HCT116 (cell line): ENCODE data around the gene AIFM2. TPM values are rescaled to one million over a fixed set of nuclear protein-coding genes. Genes with fewer than 3 reads are reported as not detected.

Experiments
- ATAC-seq: fragments of 200-7000 bp; cut with Tn5 transposase; 2 replicates; pipeline ENCODE4 v1.9.1; 2020; ENCODE audit warnings: mild to moderate bottlenecking, moderate library complexity
- BruUV-seq: library from RNA; stranded (reverse); fragments of 400-500 nt; replicated peaks from 2 replicates; lab custom pipeline; 2021; lab: Mats Ljungman, UMichigan
- CTCF ChIA-PET: fragments of 300-600 bp; sonication (Branson Sonifier 250); formaldehyde crosslinking; loops from one replicate; lab custom pipeline; 2021; ENCODE audit warnings: antibody characterized with exemption; lab: Charles Lee
- POLR2A ChIA-PET: fragments of 300-600, 350-600 bp; sonication (Branson Sonifier 250); formaldehyde crosslinking; loops from one replicate; lab custom pipeline; 2021; ENCODE audit warnings: antibody characterized with exemption; lab: Charles Lee
- RAD21 ChIA-PET, 2 experiments: fragments of 300-600 bp; sonication (Branson Sonifier 250); formaldehyde crosslinking; loops; one replicate each; lab custom pipeline; 2023; ENCODE audit warnings: low total read pairs in 2 of 2; ENCODE audit not compliant: uncharacterized antibody in 2 of 2, unreplicated experiment in 2 of 2, low non-redundant PET in 1 of 2; lab: Charles Lee
- DNase-seq: peaks from one replicate; pipeline ENCODE4 v3.0.0-alpha.2; 2010; ENCODE audit warnings: low read depth, low spot score
- H2AFZ ChIP-seq: fragments of 200-600 bp; shearing (Covaris generic), sonication (generic); 2 replicates; pipeline ENCODE4 v1.6.1; 2017; ENCODE audit warnings: low read depth, mixed run types, mixed read lengths, antibody characterized with exemption, low read length; ENCODE audit not compliant: poor library complexity, severe bottlenecking
- H3K27ac ChIP-seq: 2 replicates; pipeline ENCODE4 v1.5.1; 2012; ENCODE audit warnings: low read depth, low read length
- H3K27me3 ChIP-seq: fragments of 200-600 bp; sonication (generic); 2 replicates; pipeline ENCODE4 v1.6.1; 2016; ENCODE audit warnings: mixed run types, low read length, mixed read lengths; ENCODE audit not compliant: insufficient read depth
- H3K36me3 ChIP-seq, 2 experiments: fragments of 200-500 bp in 1 of 2; fragments of 200-600 bp in 1 of 2; sonication (Bioruptor generic) in 1 of 2; sonication (generic) in 1 of 2; 2 replicates each; pipeline versions ENCODE4 v1.5.1 to v1.6.1; 2014 to 2016; ENCODE audit warnings: low read length in 2 of 2, inconsistent platforms in 1 of 2, mixed read lengths in 1 of 2, mixed run types in 1 of 2; ENCODE audit not compliant: insufficient read depth in 2 of 2, control insufficient read depth in 1 of 2
- H3K4me1 ChIP-seq, 2 experiments: fragments of 200-600 bp in 1 of 2; sonication (generic) in 1 of 2; 2 replicates each; pipeline versions ENCODE4 v1.5.1 to v1.6.1; 2012 to 2017; ENCODE audit warnings: low read length in 2 of 2, inconsistent platforms in 1 of 2, mild to moderate bottlenecking in 1 of 2, mixed read lengths in 1 of 2, mixed run types in 1 of 2, moderate library complexity in 1 of 2; ENCODE audit not compliant: insufficient read depth in 2 of 2, control insufficient read depth in 1 of 2
- H3K4me2 ChIP-seq: fragments of 200-600 bp; sonication (generic); 2 replicates; pipeline ENCODE4 v1.6.1; 2017; ENCODE audit warnings: mixed run types, low read length, mixed read lengths
- H3K4me3 ChIP-seq, 2 experiments: fragments of 200-600 bp in 1 of 2; sonication (generic) in 1 of 2; replicated peaks in 1 of 2; 2 replicates each; pipeline ENCODE4 v1.5.1; 2011 to 2016; ENCODE audit warnings: low read length in 2 of 2, control low read depth in 1 of 2, low read depth in 1 of 2, mild to moderate bottlenecking in 1 of 2, mixed read lengths in 1 of 2, mixed run types in 1 of 2
- H3K79me2 ChIP-seq: fragments of 200-600 bp; sonication (generic); 2 replicates; pipeline ENCODE4 v1.6.1; 2017; ENCODE audit warnings: mild to moderate bottlenecking, mixed run types, low read length, moderate library complexity, mixed read lengths; ENCODE audit not compliant: insufficient read depth
- H3K9ac ChIP-seq: fragments of 200-600 bp; sonication (generic); 2 replicates; pipeline ENCODE4 v1.6.1; 2016; ENCODE audit warnings: low read length, mixed read lengths
- H3K9me2 ChIP-seq: fragments of 200-600 bp; sonication (generic), shearing (Covaris generic); 2 replicates; pipeline ENCODE4 v1.6.1; 2017; ENCODE audit warnings: mixed run types, mild to moderate bottlenecking, moderate library complexity; ENCODE audit not compliant: insufficient read depth
- H3K9me3 ChIP-seq, 2 experiments: fragments of 200-500 bp in 1 of 2; fragments of 200-600 bp in 1 of 2; sonication (Bioruptor generic) in 1 of 2; sonication (generic) in 1 of 2; 2 replicates each; pipeline ENCODE4 v1.6.1; 2014 to 2017; ENCODE audit warnings: low read length in 2 of 2, mixed read lengths in 2 of 2, inconsistent platforms in 1 of 2, low read depth in 1 of 2, mild to moderate bottlenecking in 1 of 2, mixed run types in 1 of 2, moderate library complexity in 1 of 2; ENCODE audit not compliant: control insufficient read depth in 1 of 2, insufficient read depth in 1 of 2
- H4K20me1 ChIP-seq: fragments of 200-600 bp; sonication (generic), shearing (Covaris generic); 2 replicates; pipeline ENCODE4 v1.6.1; 2017; ENCODE audit warnings: mixed run types, mild to moderate bottlenecking, moderate library complexity; ENCODE audit not compliant: insufficient read depth
- CEBPB ChIP-seq: IDR thresholded peaks from 2 replicates; pipeline ENCODE4 v1.6.1; 2012; ENCODE audit warnings: low read depth
- EGR1 ChIP-seq: IDR thresholded peaks from 2 replicates; pipeline ENCODE4 v1.6.1; 2012; ENCODE audit warnings: low read depth
- EZH2 ChIP-seq: fragments of 200-600 bp; sonication (generic); IDR thresholded peaks from 2 replicates; pipeline ENCODE4 v1.6.1; 2017; ENCODE audit warnings: antibody characterized with exemption, mixed run types
- FOSL1 ChIP-seq: IDR thresholded peaks from 2 replicates; pipeline ENCODE4 v1.6.1; 2012; ENCODE audit warnings: low read depth
- JUND ChIP-seq: IDR thresholded peaks from 2 replicates; pipeline ENCODE4 v1.6.1; 2012
- POLR2AphosphoS5 ChIP-seq: IDR thresholded peaks from 2 replicates; pipeline ENCODE4 v1.6.1; 2011; ENCODE audit warnings: mild to moderate bottlenecking, low read depth, low read length, moderate library complexity
- RAD21 ChIP-seq: IDR thresholded peaks from 2 replicates; pipeline ENCODE4 v1.6.1; 2012; ENCODE audit warnings: low read depth, mild to moderate bottlenecking
- SIN3A ChIP-seq: IDR thresholded peaks from 2 replicates; pipeline ENCODE4 v1.6.1; 2012; ENCODE audit warnings: low read depth
- SP1 ChIP-seq: IDR thresholded peaks from 2 replicates; pipeline ENCODE4 v1.6.1; 2012; ENCODE audit warnings: low read depth
- TCF7L2 ChIP-seq: IDR thresholded peaks from 2 replicates; pipeline ENCODE4 v1.7.0; 2011; ENCODE audit warnings: borderline replicate concordance, inconsistent platforms; ENCODE audit not compliant: insufficient read depth, insufficient read length; ENCODE audit errors: extremely low read depth
- YY1 ChIP-seq: IDR thresholded peaks from 2 replicates; pipeline ENCODE4 v1.6.1; 2011; ENCODE audit warnings: low read length, low read depth, moderate library complexity, mild to moderate bottlenecking; ENCODE audit not compliant: insufficient replicate concordance; ENCODE audit errors: extremely low read depth
- ZFX ChIP-seq: fragments of 450-650 bp; IDR thresholded peaks from 2 replicates; pipeline ENCODE4 v1.6.1; 2017
- ZNF274 ChIP-seq: fragments of 200-500 bp; sonication (Bioruptor generic); IDR thresholded peaks from 2 replicates; pipeline ENCODE4 v1.6.1; 2014; ENCODE audit warnings: mild to moderate bottlenecking, low read depth, low read length, inconsistent platforms
- intact Hi-C: fragments of 100-400 bp; cut with micrococcal nuclease; formaldehyde crosslinking; loops from 2 replicates; pipeline ENCODE4 v1.10.0; 2022
- total RNA-seq: library from RNA; stranded (reverse); gene quantifications from one replicate; pipeline ENCODE4 v1.2.1, GENCODE V29; 2021; ENCODE audit not compliant: unreplicated experiment
- TF ChIP-seq, protein P1 (sequence below): IDR thresholded peaks from 2 replicates; pipeline ENCODE4 v1.6.1; 2011; ENCODE audit warnings: mild to moderate bottlenecking, low read length, moderate library complexity; ENCODE audit not compliant: insufficient replicate concordance; ENCODE audit errors: extremely low read depth
- TF ChIP-seq, protein P2 (sequence below): IDR thresholded peaks from 2 replicates; pipeline ENCODE4 v1.6.1; 2012
- TF ChIP-seq, protein P3 (sequence below): IDR thresholded peaks from 2 replicates; pipeline ENCODE4 v1.6.1; 2012; ENCODE audit warnings: low read depth

AIFM2 gene
- total RNA-seq, 1 experiment from 2014 or later = 20.0 TPM

DNA sequence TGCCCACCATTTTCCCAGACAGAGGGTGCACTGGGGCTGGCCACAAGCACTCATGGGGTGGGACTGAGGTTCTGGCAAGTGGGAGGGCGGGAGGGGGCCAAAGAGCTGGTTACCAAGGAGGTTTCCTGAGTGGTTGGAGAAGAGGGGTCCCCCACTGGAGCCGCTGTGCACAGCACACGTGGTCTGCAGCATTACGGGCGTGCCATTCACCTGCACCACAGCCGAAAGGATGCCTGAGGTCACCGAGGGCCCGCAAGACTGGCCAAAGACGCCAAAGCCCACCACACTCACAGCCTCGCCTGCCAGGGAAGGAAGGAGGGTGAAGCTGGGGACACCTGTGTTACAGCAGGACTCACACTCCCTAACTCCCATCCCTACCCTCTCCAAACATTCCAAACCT, 9.9 kb upstream of the AIFM2 start:
- RAD21 ChIA-PET = no interaction called here
- DNase-seq (no peak), ATAC-seq (no peak)
- Histone ChIP-seq H3K4me1 (peaks cover 8 to 42% of the 10 kb centered on the region in 2 experiments; a peak in 3 of 4 replicates), H3K4me3 (no peak overlapping the region), H3K9me3 (no peaks in the 10 kb centered on the region), H3K36me3 (no peaks in the 10 kb centered on the region), H3K9ac (no peak overlapping the region), H3K79me2 (peaks cover 9% of the 10 kb centered on the region; the same call in 1 of the 2 replicates), H3K27me3 (no peaks in the 10 kb centered on the region), H3K27ac (no peak overlapping the region), H2AFZ (no peak overlapping the region), H3K4me2 (no peak overlapping the region), H3K9me2 (no peaks in the 10 kb centered on the region), H4K20me1 (no peaks in the 10 kb centered on the region)
- BruUV-seq = no TSS peak
- intact Hi-C loops = no loop called here
- TF ChIP-seq ZNF274 = no peak
- TF ChIP-seq, protein P1, sequence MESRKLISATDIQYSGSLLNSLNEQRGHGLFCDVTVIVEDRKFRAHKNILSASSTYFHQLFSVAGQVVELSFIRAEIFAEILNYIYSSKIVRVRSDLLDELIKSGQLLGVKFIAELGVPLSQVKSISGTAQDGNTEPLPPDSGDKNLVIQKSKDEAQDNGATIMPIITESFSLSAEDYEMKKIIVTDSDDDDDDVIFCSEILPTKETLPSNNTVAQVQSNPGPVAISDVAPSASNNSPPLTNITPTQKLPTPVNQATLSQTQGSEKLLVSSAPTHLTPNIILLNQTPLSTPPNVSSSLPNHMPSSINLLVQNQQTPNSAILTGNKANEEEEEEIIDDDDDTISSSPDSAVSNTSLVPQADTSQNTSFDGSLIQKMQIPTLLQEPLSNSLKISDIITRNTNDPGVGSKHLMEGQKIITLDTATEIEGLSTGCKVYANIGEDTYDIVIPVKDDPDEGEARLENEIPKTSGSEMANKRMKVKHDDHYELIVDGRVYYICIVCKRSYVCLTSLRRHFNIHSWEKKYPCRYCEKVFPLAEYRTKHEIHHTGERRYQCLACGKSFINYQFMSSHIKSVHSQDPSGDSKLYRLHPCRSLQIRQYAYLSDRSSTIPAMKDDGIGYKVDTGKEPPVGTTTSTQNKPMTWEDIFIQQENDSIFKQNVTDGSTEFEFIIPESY = no peak
- TF ChIP-seq EZH2 = no peak
- no peak for TF ChIP-seq CEBPB
- TF ChIP-seq ZFX = no peak
- TF ChIP-seq YY1 = no peak
- CTCF ChIA-PET = interaction anchor here (1.5 kb wide), 1 partner anchor 184 kb away, joined by 3 read pairs; no protein-coding TSS in a partner anchor
- POLR2A ChIA-PET = no interaction called here

DNA sequence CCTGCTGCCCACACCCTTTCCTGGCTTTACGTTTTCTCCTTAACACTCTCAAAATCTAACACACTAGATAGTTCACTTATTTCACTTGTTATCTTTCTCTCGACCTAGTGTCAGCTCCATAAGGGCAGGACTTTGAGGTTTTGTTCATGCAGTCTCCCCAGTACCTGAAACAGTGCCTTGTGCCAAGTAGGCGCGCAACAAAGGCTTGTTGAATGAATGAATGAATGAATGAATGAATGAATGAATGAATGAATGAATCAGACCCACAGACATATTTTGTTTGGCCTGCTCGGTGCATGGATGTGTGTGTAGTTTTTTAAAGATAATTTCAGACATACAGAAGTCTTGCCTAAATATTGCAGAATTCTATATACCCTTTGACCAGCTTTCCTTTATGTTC, 7.7 kb upstream of the AIFM2 start:
- intact Hi-C loops = no loop called here
- BruUV-seq = no TSS peak
- H3K79me2 ChIP-seq = no peaks in the 10 kb centered on the region; the same call in 1 of the 2 replicates
- RAD21 ChIA-PET = no interaction called here
- no peak overlapping the region for H3K4me2 ChIP-seq
- no peak for ATAC-seq
- H3K36me3 ChIP-seq = no peaks in the 10 kb centered on the region
- POLR2A ChIA-PET = no interaction called here
- no peaks in the 10 kb centered on the region for H3K27me3 ChIP-seq
- H3K9me3 ChIP-seq = no peaks in the 10 kb centered on the region
- peaks cover 3 to 25% of the 10 kb centered on the region in 2 experiments; a peak in 3 of 4 replicates for H3K4me1 ChIP-seq
- no peaks in the 10 kb centered on the region for H3K9me2 ChIP-seq
- H3K27ac ChIP-seq = no peak overlapping the region
- CTCF ChIA-PET = no interaction called here
- no peak overlapping the region for H2AFZ ChIP-seq
- H4K20me1 ChIP-seq = no peaks in the 10 kb centered on the region
- H3K4me3 ChIP-seq = no peak overlapping the region
- no peak overlapping the region for H3K9ac ChIP-seq
- DNase-seq = no peak
- TF ChIP-seq SIN3A (no peak), ZNF274 (no peak), POLR2AphosphoS5 (no peak), YY1 (no peak), EGR1 (no peak), TCF7L2 (no peak), SP1 (no peak), FOSL1 (no peak), RAD21 (no peak), JUND (no peak)
- TF ChIP-seq, protein P2, sequence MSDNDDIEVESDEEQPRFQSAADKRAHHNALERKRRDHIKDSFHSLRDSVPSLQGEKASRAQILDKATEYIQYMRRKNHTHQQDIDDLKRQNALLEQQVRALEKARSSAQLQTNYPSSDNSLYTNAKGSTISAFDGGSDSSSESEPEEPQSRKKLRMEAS = no peak
- TF ChIP-seq, protein P3, sequence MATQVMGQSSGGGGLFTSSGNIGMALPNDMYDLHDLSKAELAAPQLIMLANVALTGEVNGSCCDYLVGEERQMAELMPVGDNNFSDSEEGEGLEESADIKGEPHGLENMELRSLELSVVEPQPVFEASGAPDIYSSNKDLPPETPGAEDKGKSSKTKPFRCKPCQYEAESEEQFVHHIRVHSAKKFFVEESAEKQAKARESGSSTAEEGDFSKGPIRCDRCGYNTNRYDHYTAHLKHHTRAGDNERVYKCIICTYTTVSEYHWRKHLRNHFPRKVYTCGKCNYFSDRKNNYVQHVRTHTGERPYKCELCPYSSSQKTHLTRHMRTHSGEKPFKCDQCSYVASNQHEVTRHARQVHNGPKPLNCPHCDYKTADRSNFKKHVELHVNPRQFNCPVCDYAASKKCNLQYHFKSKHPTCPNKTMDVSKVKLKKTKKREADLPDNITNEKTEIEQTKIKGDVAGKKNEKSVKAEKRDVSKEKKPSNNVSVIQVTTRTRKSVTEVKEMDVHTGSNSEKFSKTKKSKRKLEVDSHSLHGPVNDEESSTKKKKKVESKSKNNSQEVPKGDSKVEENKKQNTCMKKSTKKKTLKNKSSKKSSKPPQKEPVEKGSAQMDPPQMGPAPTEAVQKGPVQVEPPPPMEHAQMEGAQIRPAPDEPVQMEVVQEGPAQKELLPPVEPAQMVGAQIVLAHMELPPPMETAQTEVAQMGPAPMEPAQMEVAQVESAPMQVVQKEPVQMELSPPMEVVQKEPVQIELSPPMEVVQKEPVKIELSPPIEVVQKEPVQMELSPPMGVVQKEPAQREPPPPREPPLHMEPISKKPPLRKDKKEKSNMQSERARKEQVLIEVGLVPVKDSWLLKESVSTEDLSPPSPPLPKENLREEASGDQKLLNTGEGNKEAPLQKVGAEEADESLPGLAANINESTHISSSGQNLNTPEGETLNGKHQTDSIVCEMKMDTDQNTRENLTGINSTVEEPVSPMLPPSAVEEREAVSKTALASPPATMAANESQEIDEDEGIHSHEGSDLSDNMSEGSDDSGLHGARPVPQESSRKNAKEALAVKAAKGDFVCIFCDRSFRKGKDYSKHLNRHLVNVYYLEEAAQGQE = no peak
